Measurements from ENCODE around the gene DDX20. TPM values are rescaled to one million over a fixed set of nuclear protein-coding genes. Genes with fewer than 3 reads are reported as not detected.
"Not testable (repeated sequence)": the region's sequence is repeated elsewhere in the genome, so short reads cannot be mapped to it uniquely, and the experiment has no call there.

The DDX20 gene
- total RNA-seq, 1 donor from 2014 or later, result 10.9 TPM

DNA sequence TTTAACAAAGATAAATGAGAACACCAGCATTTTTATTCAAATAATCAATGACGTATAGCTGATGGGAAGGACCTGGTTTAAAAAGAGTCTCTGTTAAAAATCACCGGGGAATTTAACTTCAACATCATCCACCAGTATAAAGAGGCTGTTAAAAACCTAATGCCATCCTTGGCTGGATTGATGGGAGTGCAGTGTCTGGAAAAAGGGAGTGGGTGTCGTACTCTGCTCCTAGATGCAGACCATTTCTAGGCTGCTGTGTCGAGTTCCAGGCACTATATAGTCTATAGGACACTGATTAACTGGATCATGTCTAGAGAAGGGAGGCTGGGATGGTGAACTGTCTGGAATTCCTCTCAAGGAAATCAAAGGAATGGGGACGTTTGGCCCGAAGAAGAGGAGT is 36.1 kb downstream of the DDX20 start:
- no peak for ATAC-seq
- intact Hi-C loops (cut with DNase I), result no loop called here

DNA sequence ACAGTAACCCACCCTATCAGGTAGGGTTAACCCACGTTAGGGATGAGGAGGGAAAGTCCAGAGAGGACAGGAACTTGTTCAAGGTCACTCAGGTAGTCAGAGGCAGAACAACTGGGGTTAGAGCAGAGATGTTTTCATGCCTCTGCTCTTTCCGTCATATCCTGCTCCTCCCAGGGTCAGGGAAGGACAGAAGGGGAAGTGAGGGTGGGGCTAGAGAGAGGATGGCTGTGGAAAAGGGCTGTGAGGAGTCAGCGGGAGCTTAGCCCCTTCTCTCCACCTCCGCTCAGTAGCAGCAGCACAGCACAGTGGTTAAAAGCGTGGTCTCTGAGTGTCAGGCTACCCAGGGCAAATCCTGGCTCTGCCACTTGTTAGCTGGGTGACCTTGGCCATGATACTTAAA is 36.5 kb downstream of the DDX20 start:
- TF ChIP-seq, protein P1, sequence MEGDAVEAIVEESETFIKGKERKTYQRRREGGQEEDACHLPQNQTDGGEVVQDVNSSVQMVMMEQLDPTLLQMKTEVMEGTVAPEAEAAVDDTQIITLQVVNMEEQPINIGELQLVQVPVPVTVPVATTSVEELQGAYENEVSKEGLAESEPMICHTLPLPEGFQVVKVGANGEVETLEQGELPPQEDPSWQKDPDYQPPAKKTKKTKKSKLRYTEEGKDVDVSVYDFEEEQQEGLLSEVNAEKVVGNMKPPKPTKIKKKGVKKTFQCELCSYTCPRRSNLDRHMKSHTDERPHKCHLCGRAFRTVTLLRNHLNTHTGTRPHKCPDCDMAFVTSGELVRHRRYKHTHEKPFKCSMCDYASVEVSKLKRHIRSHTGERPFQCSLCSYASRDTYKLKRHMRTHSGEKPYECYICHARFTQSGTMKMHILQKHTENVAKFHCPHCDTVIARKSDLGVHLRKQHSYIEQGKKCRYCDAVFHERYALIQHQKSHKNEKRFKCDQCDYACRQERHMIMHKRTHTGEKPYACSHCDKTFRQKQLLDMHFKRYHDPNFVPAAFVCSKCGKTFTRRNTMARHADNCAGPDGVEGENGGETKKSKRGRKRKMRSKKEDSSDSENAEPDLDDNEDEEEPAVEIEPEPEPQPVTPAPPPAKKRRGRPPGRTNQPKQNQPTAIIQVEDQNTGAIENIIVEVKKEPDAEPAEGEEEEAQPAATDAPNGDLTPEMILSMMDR (IDR thresholded peaks at IDR 0.05), result no peak

More for the DNA sequence above, 36.1 kb downstream of the DDX20 start:
- DNase-seq, result no peak
- Histone ChIP-seq H3K9me3 (no peaks in the 10 kb centered on the region), H3K27me3 (no peaks in the 10 kb centered on the region), H3K4me1 (no peaks in the 10 kb centered on the region), H3K36me3 (no peaks in the 10 kb centered on the region), H3K4me3 (no peak overlapping the region), H3K27ac (no peak overlapping the region)
- TF ChIP-seq, protein P1 (IDR thresholded peaks at IDR 0.05), result no peak

DNA sequence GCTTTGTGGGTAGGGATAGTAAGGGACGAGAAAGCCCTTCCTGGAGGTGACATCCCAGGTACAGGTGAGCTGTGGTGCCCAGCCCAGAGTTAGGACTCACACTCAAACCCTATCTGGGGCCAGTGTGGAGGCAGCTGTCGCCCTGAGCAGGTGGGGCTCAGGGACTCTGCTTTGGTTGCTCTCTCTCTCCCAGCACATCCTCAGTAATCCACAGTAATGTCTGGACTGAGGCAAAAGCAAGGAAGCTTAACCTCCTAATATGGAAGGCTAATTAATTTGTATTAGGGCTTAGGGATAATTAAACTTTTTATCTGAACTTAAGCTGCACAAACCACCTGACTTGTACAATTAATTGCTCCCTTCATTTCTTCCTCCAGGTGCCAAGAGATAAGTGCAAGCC is 38.2 kb downstream of the DDX20 start:
- no peaks in the 10 kb centered on the region for H3K27me3 ChIP-seq
- H3K9me3 ChIP-seq, result no peaks in the 10 kb centered on the region
- no peaks in the 10 kb centered on the region for H3K36me3 ChIP-seq
- no peak overlapping the region for H3K4me3 ChIP-seq
- no peaks in the 10 kb centered on the region for H3K4me1 ChIP-seq
- intact Hi-C loops (cut with DNase I), result no loop called here
- H3K27ac ChIP-seq, result no peak overlapping the region
- ATAC-seq (no peak), DNase-seq (no peak)
- TF ChIP-seq, protein P1 (IDR thresholded peaks at IDR 0.05), result no peak

More for the DNA sequence above, 36.5 kb downstream of the DDX20 start:
- no peak overlapping the region for H3K27ac ChIP-seq
- H3K4me3 ChIP-seq, result no peak overlapping the region
- no peaks in the 10 kb centered on the region for H3K9me3 ChIP-seq
- intact Hi-C loops (cut with DNase I), result no loop called here
- peak; percentile 20 for ATAC-seq
- H3K36me3 ChIP-seq, result no peaks in the 10 kb centered on the region
- H3K4me1 ChIP-seq, result no peaks in the 10 kb centered on the region
- DNase-seq, result no peak
- H3K27me3 ChIP-seq, result no peaks in the 10 kb centered on the region

DNA sequence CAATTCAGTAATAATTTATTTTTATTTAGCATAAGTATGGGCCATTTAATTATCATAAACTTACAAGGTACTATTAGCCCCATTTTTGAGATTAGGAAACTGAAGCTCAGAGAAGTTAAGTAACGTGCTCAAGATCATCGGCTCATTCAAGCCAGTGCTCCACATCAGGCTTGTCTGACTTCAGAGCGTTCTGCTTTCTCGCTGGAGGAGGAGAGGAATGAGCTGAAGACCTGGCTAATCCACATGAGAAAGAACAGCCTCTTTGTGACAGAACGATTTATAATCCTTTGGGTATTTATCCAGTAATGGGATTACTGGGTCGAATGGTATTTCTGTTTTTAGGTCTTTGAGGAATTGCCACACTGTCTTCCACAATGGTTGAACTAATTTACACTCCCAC is 39.7 kb downstream of the DDX20 start:
- ATAC-seq, result no peak
- Histone ChIP-seq H3K27me3 (no peaks in the 10 kb centered on the region), H3K9me3 (no peaks in the 10 kb centered on the region), H3K27ac (no peak overlapping the region), H3K4me1 (no peaks in the 10 kb centered on the region), H3K36me3 (no peaks in the 10 kb centered on the region), H3K4me3 (no peak overlapping the region)
- intact Hi-C loops (cut with DNase I), result no loop called here
- no peak for DNase-seq
- TF ChIP-seq, protein P1 (IDR thresholded peaks at IDR 0.05), result no peak

DNA sequence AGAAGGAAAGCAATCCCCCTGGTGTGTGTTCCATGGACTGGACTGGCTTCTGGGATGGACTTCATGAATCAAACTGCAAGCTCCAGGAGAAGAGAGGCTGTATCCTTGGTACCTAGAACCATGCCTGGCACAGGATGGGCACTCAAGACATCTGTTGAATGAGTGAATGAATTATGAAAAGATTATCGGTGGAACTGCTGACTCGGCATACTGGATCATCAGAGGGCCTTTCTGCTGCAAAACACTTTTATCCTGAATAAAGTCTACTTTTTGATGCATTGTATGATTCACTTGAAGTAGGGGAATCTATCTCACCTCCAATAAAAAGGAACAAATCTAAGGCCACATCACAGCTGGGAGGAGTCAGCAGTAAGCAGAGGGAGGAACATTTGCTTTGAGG is 42.9 kb downstream of the DDX20 start:
- DNase-seq, result no peak
- intact Hi-C loops (cut with DNase I), result no loop called here

DNA sequence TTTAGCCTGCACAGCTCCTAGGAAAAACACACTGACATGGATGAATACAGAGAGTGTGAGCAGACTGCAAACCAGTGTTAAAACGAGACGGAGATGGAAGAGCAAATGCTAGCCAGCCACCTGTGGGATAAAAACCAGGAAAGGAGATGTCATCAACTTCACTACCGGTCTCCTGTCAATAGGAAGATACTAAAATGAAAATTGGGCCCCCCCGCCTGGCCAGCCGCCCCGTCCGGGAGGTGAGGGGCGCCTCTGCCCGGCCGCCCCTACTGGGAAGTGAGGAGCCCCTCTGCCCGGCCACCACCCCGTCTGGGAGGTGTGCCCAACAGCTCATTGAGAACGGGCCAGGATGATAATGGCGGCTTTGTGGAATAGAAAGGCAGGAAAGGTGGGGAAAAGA is 44.0 kb downstream of the DDX20 start:
- DNase-seq; H3K9me3 ChIP-seq; H3K4me3 ChIP-seq; intact Hi-C loops (cut with DNase I); H3K27ac ChIP-seq; H3K36me3 ChIP-seq; ATAC-seq; H3K27me3 ChIP-seq; H3K4me1 ChIP-seq: not testable (repeated sequence)

More for the DNA sequence above, 42.9 kb downstream of the DDX20 start:
- Histone ChIP-seq H3K9me3 (no peaks in the 10 kb centered on the region), H3K4me1 (no peaks in the 10 kb centered on the region), H3K27me3 (no peaks in the 10 kb centered on the region), H3K27ac (no peak overlapping the region), H3K4me3 (no peak overlapping the region), H3K36me3 (no peaks in the 10 kb centered on the region)
- TF ChIP-seq, protein P1 (IDR thresholded peaks at IDR 0.05), result no peak
- no peak for ATAC-seq

All from upper lobe of right lung (tissue), 1 donor.